Hepatocyte (in vitro differentiated cells): ENCODE data around the gene PCGF2. TPM values are rescaled to one million over a fixed set of nuclear protein-coding genes. Genes with fewer than 3 reads are reported as not detected.

ENCODE experiments used
- DNase-seq: peaks from one replicate; pipeline ENCODE4 v3.0.0-alpha.2; 2016; ENCODE audit warnings: low spot score
- H2AFZ ChIP-seq: fragments of 200-600 bp; sonication (generic); 2 replicates; pipeline ENCODE4 v1.6.0; 2016; ENCODE audit warnings: antibody characterized with exemption, mild to moderate bottlenecking
- H3K27ac ChIP-seq: fragments of 200-600 bp; sonication (generic); 2 replicates; pipeline ENCODE4 v1.5.1; 2016; ENCODE audit warnings: mild to moderate bottlenecking
- H3K27me3 ChIP-seq: fragments of 200-600 bp; sonication (generic); 2 replicates; pipeline ENCODE4 v1.6.1; 2016
- H3K36me3 ChIP-seq: fragments of 200-600 bp; sonication (generic); replicated peaks from 2 replicates; pipeline ENCODE4 v1.5.1; 2016; ENCODE audit warnings: low read depth; ENCODE audit not compliant: insufficient read depth
- H3K4me1 ChIP-seq: fragments of 200-600 bp; sonication (generic); 2 replicates; pipeline ENCODE4 v1.5.1; 2016; ENCODE audit warnings: mild to moderate bottlenecking, moderate library complexity; ENCODE audit not compliant: insufficient read depth
- H3K4me2 ChIP-seq: fragments of 200-600 bp; sonication (generic); 2 replicates; pipeline ENCODE4 v1.6.0; 2016
- H3K4me3 ChIP-seq: fragments of 200-600 bp; sonication (generic); 2 replicates; pipeline ENCODE4 v1.5.1; 2016; ENCODE audit warnings: mild to moderate bottlenecking
- H3K79me2 ChIP-seq: fragments of 200-600 bp; sonication (generic); 2 replicates; pipeline ENCODE4 v1.6.0; 2017; ENCODE audit warnings: mild to moderate bottlenecking
- H3K9me2 ChIP-seq: fragments of 200-600 bp; sonication (generic); replicated peaks from 2 replicates; pipeline ENCODE4 v1.6.0; 2017; ENCODE audit warnings: mild to moderate bottlenecking; ENCODE audit not compliant: insufficient read depth
- H3K9me3 ChIP-seq: fragments of 200-600 bp; sonication (generic); 2 replicates; pipeline ENCODE4 v1.5.1; 2016; ENCODE audit warnings: low read depth, mild to moderate bottlenecking
- H4K20me1 ChIP-seq: fragments of 200-600 bp; sonication (generic); 2 replicates; pipeline ENCODE4 v1.6.0; 2016; ENCODE audit warnings: mild to moderate bottlenecking; ENCODE audit not compliant: insufficient read depth, poor library complexity, severe bottlenecking
- CTCF ChIP-seq: fragments of 200-600 bp; sonication (generic); IDR thresholded peaks from 2 replicates; pipeline ENCODE4 v1.5.1; 2016; ENCODE audit warnings: antibody characterized with exemption, mild to moderate bottlenecking; ENCODE audit not compliant: poor library complexity
- EZH2 ChIP-seq: fragments of 200-600 bp; sonication (generic); IDR thresholded peaks from 2 replicates; pipeline ENCODE4 v1.6.1; 2016; ENCODE audit warnings: antibody characterized with exemption, mild to moderate bottlenecking, borderline replicate concordance
- EZH2phosphoT487 ChIP-seq: fragments of 200-600 bp; sonication (generic); IDR thresholded peaks from one replicate; pipeline ENCODE4 v1.6.1; 2018; ENCODE audit warnings: antibody characterized with exemption, mild to moderate bottlenecking, low read depth, moderate library complexity; ENCODE audit not compliant: unreplicated experiment, severe bottlenecking
- WGBS: methylation state at CpG from one replicate; pipeline ENCODE4 v1.1.6; 2016; ENCODE audit warnings: low lambda C conversion rate; ENCODE audit errors: missing lambda C conversion rate; 5-methylcytosine and 5-hydroxymethylcytosine counted together
- polyA plus RNA-seq: library from polyadenylated mRNA; unstranded; fragments of >200 nt; fragmentation: Nextera tagmentation; extraction: Ambion mirVana; gene quantifications from 2 replicates; pipeline ENCODE4 v1.2.1, GENCODE V29; 2016
- total RNA-seq: library from RNA; depleted of rRNA; stranded (reverse); fragments of >200 nt; gene quantifications from 2 replicates; pipeline ENCODE4 v1.2.3, GENCODE V29; 2014

The PCGF2 gene
- total and polyA plus RNA-seq, 2 experiments from 2014 or later = 8.7 to 13.0 TPM

- Histone ChIP-seq H3K9me3 (no peaks in the 10 kb centered on the region), H3K36me3 (no peaks in the 10 kb centered on the region), H4K20me1 (no peaks in the 10 kb centered on the region), H3K27ac (no peak overlapping the region), H3K4me2 (no peak overlapping the region), H3K79me2 (no peaks in the 10 kb centered on the region), H3K4me3 (no peak overlapping the region), H3K4me1 (peaks cover 25% of the 10 kb centered on the region), H2AFZ (no peak overlapping the region), H3K27me3 (no peaks in the 10 kb centered on the region), H3K9me2 (no peaks in the 10 kb centered on the region)
- TF ChIP-seq CTCF (no peak), EZH2 (no peak), EZH2phosphoT487 (no peak)
- DNase-seq = no peak
- WGBS = 87% methylated on average over 5 of the region's 5 CpGs
Observed at GRCh38 chr17:38698760-38699159, 49.4 kb downstream of the PCGF2 start.

GRCh38 chr17:38697061-38697820, 50.9 kb downstream of the PCGF2 start:
- Histone ChIP-seq H3K27me3 (no peaks in the 10 kb centered on the region), H3K79me2 (no peaks in the 10 kb centered on the region), H3K9me3 (no peaks in the 10 kb centered on the region), H4K20me1 (no peaks in the 10 kb centered on the region), H3K27ac (no peak overlapping the region), H3K4me1 (peaks cover 19% of the 10 kb centered on the region), H2AFZ (no peak overlapping the region), H3K4me3 (no peak overlapping the region), H3K4me2 (no peak overlapping the region), H3K36me3 (no peaks in the 10 kb centered on the region), H3K9me2 (no peaks in the 10 kb centered on the region)
- TF ChIP-seq EZH2 = no peak
- no peak for TF ChIP-seq CTCF
- TF ChIP-seq EZH2phosphoT487 = no peak
- 80% methylated on average over 4 of the region's 4 CpGs for WGBS
- no peak for DNase-seq

DNA sequence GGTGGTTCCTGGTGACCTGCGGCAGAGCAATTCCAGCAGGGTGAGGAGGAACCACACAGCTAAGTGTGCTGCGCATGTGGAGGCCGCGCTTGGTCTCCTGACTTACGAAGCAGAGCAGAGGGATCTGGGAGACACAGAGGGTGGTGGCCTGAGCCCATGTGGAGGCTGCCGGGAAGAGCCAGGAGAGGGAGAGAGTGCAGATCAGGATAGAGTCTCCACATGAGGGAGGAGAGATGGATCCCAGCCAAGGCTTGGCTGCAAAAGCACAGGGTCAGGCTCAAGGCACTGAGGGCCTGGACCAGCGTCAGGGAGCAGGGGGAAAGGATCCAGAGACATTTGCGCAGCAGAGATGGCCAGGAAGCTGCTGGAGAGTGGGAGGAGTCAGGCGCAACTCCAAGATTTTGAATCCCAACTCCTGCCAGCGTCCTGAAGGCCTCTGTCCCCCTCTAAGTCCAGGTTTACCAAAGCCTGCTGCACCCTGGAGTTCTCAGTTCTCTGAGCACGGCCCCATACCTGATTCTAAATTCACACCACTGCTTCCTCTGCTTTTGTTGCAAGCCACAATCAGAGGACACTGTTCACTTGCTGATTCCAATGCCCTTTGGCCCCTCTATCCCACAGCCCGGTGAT, 54.3 kb downstream of the PCGF2 start:
- H4K20me1 ChIP-seq = no peaks in the 10 kb centered on the region
- no peak overlapping the region for H3K27ac ChIP-seq
- H3K79me2 ChIP-seq = no peaks in the 10 kb centered on the region
- no peaks in the 10 kb centered on the region for H3K27me3 ChIP-seq
- H2AFZ ChIP-seq = no peak overlapping the region
- H3K4me2 ChIP-seq = no peak overlapping the region
- TF ChIP-seq EZH2 (no peak), CTCF (no peak), EZH2phosphoT487 (no peak)
- no peaks in the 10 kb centered on the region for H3K9me2 ChIP-seq
- H3K9me3 ChIP-seq = no peaks in the 10 kb centered on the region
- WGBS = 81% methylated on average over 12 of the region's 12 CpGs
- peak; percentile 39 for DNase-seq
- no peaks in the 10 kb centered on the region for H3K36me3 ChIP-seq
- no peak overlapping the region for H3K4me3 ChIP-seq
- peaks cover 4% of the 10 kb centered on the region for H3K4me1 ChIP-seq
